Left ventricle myocardium inferior (tissue), 1 donor: Measurements from ENCODE around the gene PID1. TPM values are rescaled to one million over a fixed set of nuclear protein-coding genes. Genes with fewer than 3 reads are reported as not detected.

ENCODE experiments used
- DNase-seq: peaks from one replicate; pipeline ENCODE4 v3.0.0-alpha.2; 2020
- H3K27ac ChIP-seq: fragments of 200-600 bp; replicated peaks from 2 replicates; pipeline ENCODE4 v1.8.0; 2021
- H3K27me3 ChIP-seq: fragments of 200-600 bp; 2 replicates; pipeline ENCODE4 v1.8.0; 2021; ENCODE audit warnings: low read depth
- H3K36me3 ChIP-seq: fragments of 200-600 bp; 2 replicates; pipeline ENCODE4 v1.8.0; 2021
- H3K4me1 ChIP-seq: fragments of 200-600 bp; 2 replicates; pipeline ENCODE4 v1.8.0; 2021
- H3K4me3 ChIP-seq: fragments of 200-600 bp; 2 replicates; pipeline ENCODE4 v1.8.0; 2021; ENCODE audit warnings: mild to moderate bottlenecking, moderate library complexity
- H3K9me3 ChIP-seq: fragments of 200-600 bp; replicated peaks from 2 replicates; pipeline ENCODE4 v1.8.0; 2021
- intact Hi-C: fragments of 100-400 bp; cut with micrococcal nuclease; formaldehyde crosslinking; loops from one replicate; pipeline ENCODE4 v1.11.0; 2022
- total RNA-seq: library from RNA; stranded (reverse); fragmentation: NEBNext Ultra II Directional; extraction: Animal tissue kit (Norgen Biotek cat#: 25700); gene quantifications from one replicate; pipeline ENCODE4 v1.2.1, GENCODE V29; 2021
- TF ChIP-seq, protein P1 (sequence below): fragments of 200-600 bp; IDR thresholded peaks from 2 replicates; pipeline ENCODE4 v1.8.0; 2021; ENCODE audit warnings: antibody characterized with exemption, mild to moderate bottlenecking, borderline replicate concordance
- donor health status: DM: no; HTN: yes; CAD: no; lungs with severe emphysema.

Gene PID1
- total RNA-seq, 1 donor from 2014 or later = 7.8 TPM

- no peak for DNase-seq
- Histone ChIP-seq H3K27ac (no peak overlapping the region), H3K4me3 (no peak overlapping the region), H3K4me1 (no peaks in the 10 kb centered on the region), H3K36me3 (no peaks in the 10 kb centered on the region), H3K9me3 (peaks cover 7% of the 10 kb centered on the region), H3K27me3 (no peaks in the 10 kb centered on the region)
- intact Hi-C loops = no loop called here
- TF ChIP-seq, protein P1, sequence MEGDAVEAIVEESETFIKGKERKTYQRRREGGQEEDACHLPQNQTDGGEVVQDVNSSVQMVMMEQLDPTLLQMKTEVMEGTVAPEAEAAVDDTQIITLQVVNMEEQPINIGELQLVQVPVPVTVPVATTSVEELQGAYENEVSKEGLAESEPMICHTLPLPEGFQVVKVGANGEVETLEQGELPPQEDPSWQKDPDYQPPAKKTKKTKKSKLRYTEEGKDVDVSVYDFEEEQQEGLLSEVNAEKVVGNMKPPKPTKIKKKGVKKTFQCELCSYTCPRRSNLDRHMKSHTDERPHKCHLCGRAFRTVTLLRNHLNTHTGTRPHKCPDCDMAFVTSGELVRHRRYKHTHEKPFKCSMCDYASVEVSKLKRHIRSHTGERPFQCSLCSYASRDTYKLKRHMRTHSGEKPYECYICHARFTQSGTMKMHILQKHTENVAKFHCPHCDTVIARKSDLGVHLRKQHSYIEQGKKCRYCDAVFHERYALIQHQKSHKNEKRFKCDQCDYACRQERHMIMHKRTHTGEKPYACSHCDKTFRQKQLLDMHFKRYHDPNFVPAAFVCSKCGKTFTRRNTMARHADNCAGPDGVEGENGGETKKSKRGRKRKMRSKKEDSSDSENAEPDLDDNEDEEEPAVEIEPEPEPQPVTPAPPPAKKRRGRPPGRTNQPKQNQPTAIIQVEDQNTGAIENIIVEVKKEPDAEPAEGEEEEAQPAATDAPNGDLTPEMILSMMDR = no peak
Measured at GRCh38 chr2:229064749-229065148, 206.3 kb downstream of the PID1 start.

- intact Hi-C loops = no loop called here
- TF ChIP-seq, protein P1 = no peak
- no peak overlapping the region for H3K4me3 ChIP-seq
- no peaks in the 10 kb centered on the region for H3K27me3 ChIP-seq
- no peak for DNase-seq
- H3K4me1 ChIP-seq = no peaks in the 10 kb centered on the region
- no peaks in the 10 kb centered on the region for H3K36me3 ChIP-seq
- peaks cover 7% of the 10 kb centered on the region for H3K9me3 ChIP-seq
- H3K27ac ChIP-seq = no peak overlapping the region
Measured at GRCh38 chr2:229060147-229060546, 210.9 kb downstream of the PID1 start.

GRCh38 chr2:229059331-229060033 lies 211.6 kb downstream of the PID1 start:
- TF ChIP-seq, protein P1 = no peak
- no peak for DNase-seq
- no peaks in the 10 kb centered on the region for H3K36me3 ChIP-seq
- no peak overlapping the region for H3K4me3 ChIP-seq
- no peaks in the 10 kb centered on the region for H3K27me3 ChIP-seq
- intact Hi-C loops = no loop called here
- H3K4me1 ChIP-seq = no peaks in the 10 kb centered on the region
- H3K27ac ChIP-seq = no peak overlapping the region
- H3K9me3 ChIP-seq = peaks cover 7% of the 10 kb centered on the region

DNA sequence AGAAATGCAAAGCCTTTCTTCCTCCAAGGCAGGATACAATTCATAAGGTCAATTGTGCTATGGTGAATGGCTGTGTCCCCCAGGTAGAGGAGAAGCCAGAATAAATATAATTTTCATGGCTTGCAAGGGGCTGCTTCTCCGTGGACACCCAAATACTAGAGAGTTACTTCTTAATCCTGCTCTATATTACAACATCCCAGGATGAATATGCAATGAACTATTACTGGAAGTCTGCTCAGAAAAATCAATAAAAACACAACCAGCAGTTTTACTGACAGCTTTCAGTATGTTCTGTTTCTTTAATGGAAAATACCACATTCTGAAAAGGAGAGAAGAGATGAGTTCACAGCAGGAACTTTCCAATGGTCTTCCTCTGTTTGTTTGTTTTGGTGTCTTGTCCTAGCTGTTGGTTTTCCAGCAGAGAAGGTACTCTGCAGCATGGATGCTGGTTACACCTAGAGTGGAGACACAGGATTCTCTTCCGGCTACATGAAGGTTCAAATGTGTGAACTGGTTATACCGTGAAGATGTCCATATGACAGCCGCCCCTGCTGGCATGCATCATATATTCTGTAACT lies 213.0 kb downstream of the PID1 start:
- no peak overlapping the region for H3K27ac ChIP-seq
- TF ChIP-seq, protein P1 = no peak
- H3K9me3 ChIP-seq = peaks cover 7% of the 10 kb centered on the region
- intact Hi-C loops = no loop called here
- H3K4me3 ChIP-seq = no peak overlapping the region
- H3K4me1 ChIP-seq = no peaks in the 10 kb centered on the region
- H3K27me3 ChIP-seq = no peaks in the 10 kb centered on the region
- H3K36me3 ChIP-seq = no peaks in the 10 kb centered on the region
- DNase-seq = no peak

GRCh38 chr2:229054311-229054710 lies 216.8 kb downstream of the PID1 start:
- TF ChIP-seq, protein P1 = no peak
- Histone ChIP-seq H3K4me1 (no peaks in the 10 kb centered on the region), H3K27ac (no peak overlapping the region), H3K9me3 (no peaks in the 10 kb centered on the region), H3K36me3 (no peaks in the 10 kb centered on the region), H3K27me3 (no peaks in the 10 kb centered on the region), H3K4me3 (no peak overlapping the region)
- intact Hi-C loops = no loop called here
- DNase-seq = no peak
